GM12801 (cell line): ENCODE data around the gene CELSR1.

Experiments used
- TF ChIP-seq, protein P1 (sequence below): IDR thresholded peaks from one replicate; pipeline ENCODE4 v1.5.1; 2011; ENCODE audit warnings: control low read depth; ENCODE audit not compliant: insufficient read length; ENCODE audit errors: extremely low read depth

Gene CELSR1

DNA sequence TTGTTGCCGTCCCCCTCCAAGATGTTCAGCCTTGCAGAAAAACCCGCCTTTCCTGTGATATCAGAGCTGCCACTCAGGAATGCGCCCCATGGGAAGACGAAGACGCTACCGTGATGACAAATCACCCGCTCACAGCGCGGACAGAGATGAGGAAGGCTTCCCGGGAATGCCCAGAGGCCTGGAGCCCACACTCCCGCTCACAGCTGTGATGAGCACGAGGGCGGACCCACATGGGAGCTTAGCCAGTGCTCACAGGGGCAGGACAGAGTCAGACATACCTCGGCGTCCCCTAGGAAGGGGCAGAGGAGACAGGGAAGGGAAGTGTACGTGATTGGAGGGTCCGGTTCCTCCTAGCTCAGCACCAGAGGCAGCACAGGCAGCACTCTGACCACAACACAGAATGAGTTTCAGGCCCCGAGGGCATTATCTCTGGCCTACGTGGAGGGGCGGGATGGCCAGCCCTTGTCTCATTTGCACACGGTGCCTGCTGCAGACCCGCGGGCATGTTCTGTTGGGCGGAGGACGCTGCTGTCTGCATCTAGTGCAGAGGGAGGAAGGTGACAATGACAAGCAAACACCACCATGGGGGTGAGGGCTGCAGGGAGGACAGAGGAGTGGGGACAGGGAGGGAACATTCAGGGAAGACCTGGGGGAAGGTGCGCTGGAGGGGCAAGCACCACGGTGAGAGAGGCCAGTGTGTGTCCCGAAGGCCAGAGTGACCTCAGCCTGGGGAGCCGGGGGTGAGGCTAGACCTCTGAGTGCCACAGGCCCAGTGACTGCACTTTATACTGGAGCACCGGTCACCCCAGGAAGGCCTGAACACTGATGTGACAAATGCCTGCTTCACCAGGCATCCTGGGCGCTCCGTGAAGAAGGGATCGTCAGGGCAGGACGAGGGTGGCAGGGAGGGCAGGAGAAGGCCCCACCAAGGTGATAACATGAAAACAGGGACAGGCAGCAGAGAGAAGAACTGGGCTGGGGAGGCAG lies 79.6 kb downstream of the CELSR1 start:
- TF ChIP-seq, protein P1, sequence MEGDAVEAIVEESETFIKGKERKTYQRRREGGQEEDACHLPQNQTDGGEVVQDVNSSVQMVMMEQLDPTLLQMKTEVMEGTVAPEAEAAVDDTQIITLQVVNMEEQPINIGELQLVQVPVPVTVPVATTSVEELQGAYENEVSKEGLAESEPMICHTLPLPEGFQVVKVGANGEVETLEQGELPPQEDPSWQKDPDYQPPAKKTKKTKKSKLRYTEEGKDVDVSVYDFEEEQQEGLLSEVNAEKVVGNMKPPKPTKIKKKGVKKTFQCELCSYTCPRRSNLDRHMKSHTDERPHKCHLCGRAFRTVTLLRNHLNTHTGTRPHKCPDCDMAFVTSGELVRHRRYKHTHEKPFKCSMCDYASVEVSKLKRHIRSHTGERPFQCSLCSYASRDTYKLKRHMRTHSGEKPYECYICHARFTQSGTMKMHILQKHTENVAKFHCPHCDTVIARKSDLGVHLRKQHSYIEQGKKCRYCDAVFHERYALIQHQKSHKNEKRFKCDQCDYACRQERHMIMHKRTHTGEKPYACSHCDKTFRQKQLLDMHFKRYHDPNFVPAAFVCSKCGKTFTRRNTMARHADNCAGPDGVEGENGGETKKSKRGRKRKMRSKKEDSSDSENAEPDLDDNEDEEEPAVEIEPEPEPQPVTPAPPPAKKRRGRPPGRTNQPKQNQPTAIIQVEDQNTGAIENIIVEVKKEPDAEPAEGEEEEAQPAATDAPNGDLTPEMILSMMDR = no peak

DNA sequence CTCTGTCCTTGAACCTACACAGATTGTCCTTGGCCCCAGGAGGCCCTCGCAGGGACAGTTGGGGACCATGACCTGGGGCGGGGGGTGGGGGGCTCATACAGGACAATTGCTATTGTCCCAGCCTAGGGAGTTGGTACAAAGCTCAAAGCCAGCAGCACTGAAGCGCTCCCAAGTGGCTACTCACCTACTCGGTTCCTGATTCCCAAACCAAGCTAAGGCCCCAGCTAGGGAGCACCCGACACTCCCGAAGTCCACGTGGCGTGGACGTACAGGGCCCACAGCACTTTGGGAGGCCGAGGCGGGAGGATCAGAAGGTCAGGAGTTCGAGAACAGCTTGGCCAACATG lies 80.6 kb downstream of the CELSR1 start:
- TF ChIP-seq, protein P1 = no peak

DNA sequence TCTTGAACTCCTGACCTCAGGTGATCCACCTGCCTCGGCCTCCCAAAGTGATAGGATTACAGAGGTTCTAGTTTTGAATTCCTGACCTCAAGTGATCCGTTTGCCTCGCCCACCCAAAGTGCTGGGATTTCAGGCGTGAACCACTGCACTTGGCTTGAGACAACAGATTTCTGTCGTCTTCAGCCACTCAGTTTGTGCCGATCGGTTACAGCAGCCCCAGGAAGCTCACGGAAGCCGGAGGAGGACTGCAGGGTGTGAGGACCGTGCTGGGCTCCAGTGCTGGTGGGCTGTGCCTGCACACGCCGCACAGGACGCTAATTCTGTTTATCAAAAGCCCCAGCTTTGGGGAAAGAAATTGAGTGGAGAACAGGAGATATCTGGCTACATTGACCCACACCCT lies 82.0 kb downstream of the CELSR1 start:
- TF ChIP-seq, protein P1 = no peak

DNA sequence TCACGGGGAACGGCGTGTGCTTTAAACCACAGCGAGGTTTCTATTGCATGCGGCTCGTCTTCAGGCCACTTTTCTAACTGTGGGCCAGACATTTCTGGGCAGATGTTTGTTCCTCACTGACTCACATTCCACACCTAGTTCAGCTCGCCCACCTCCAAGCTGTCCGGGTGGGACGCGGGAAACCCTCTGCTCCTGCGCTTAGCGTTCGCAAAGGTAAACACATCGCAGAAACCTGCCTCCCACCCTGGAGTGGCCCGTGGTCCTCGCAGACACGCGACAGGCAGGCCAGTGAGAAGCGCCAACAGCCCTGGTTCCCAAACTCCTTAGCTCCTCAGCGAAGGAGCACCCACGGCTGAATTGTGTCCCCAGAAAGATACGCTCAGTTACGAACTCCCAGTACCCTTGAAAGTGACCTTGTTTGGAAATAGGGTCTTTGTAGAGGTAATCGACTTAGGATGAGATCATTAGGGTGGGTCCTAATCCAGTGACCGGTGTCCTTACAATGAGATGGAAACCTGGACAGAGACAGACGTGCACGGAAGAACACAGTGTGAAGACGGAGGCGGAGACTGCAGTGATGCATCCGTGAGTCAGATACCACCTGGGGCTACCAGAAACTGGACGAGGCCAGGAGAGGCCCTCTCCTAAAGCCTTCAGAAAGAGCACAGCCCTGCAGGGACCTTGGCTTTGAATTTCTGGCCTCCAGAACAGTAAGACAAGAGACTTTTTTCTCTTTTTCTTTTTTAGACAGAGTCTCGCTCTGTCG lies 82.7 kb downstream of the CELSR1 start:
- TF ChIP-seq, protein P1 = no peak

DNA sequence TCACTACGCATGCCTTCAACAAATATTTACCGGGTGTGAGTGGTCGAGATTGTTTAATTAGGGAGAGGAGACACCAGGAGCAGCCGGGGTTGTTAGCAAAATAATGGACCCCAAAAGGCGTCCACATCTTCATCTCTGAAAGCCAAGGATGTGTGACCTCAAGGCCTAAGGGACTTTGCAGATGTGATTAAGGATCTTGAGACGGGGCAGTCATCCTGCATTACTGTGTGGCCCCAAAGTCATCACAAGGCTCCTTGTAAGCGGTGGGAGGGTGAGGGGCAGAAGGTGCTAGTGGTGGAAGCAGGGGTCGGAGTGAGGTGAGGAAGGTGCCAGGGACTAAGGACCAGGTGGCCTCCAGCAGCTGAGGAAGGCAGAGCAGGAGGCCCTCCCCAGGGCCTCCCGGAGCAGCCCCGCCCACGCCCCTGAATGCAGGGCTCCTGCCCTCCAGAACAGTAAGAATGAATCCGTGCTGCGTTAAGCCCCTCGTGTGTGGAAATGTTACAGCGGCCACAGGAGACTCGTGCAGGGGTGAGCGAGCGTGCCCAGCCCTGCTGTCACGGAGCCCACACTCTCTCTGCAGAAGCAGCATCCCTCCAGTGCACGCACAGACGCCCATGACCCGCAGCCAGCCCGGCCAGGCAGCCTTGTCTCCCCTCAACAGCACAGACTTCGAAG lies 83.5 kb downstream of the CELSR1 start:
- TF ChIP-seq, protein P1 = no peak

DNA sequence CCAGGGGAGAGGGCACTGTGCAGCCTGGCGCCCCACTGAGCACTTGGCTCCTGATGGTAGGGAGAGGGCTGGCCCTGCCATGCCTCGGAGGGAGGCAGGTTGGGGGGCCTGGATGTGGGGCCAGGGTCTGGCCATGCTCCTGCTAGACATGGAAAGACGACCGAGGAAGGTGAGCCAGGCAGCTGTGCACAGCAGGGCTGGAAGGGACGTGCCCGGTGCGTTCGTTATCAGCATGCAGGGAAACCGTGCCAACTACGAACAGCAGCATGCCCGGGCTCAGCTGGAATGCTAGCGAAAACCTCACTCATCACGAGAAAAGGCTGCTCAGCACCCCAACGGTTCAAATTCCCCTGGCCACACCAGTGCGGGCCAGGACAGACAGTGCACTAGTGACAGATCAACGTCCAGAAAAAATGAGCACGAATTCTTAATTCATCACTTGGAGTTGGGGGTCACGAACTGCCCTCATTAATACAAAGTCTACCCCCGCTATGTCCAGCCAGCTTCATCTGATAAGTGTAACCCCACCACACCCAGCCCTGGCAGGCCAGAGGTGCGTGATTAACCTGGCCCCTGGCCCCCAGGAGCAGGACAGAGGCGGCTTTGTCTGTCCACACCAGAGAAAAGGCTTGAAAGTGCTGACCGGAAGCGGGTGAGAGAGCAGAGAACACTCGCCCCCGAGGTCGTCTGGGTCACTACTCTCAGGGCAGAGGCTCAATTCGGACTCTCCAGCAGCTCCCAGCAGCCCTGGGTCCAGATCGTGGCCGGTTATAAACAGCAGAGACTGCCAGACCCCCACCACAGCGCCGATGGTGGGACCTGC lies 84.2 kb downstream of the CELSR1 start:
- TF ChIP-seq, protein P1 = no peak
